A549 treated with ZK216348 at 1 μM for 4 hours (cell line): ENCODE results near the gene REEP2. TPM values are rescaled to one million over a fixed set of nuclear protein-coding genes. Genes with fewer than 3 reads are reported as not detected.

ENCODE experiments used
- total RNA-seq: library from RNA; stranded (reverse); fragments of 200-300 nt; extraction: Qiagen RNA extraction; gene quantifications from 5 replicates; pipeline ENCODE4 v1.2.3, GENCODE V29; 2022; ENCODE audit warnings: low read depth

REEP2 gene, protein sequence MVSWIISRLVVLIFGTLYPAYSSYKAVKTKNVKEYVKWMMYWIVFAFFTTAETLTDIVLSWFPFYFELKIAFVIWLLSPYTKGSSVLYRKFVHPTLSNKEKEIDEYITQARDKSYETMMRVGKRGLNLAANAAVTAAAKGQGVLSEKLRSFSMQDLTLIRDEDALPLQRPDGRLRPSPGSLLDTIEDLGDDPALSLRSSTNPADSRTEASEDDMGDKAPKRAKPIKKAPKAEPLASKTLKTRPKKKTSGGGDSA
- 6.1 to 8.2 TPM (median 6.8 TPM) in 5 replicates for total RNA-seq

DNA sequence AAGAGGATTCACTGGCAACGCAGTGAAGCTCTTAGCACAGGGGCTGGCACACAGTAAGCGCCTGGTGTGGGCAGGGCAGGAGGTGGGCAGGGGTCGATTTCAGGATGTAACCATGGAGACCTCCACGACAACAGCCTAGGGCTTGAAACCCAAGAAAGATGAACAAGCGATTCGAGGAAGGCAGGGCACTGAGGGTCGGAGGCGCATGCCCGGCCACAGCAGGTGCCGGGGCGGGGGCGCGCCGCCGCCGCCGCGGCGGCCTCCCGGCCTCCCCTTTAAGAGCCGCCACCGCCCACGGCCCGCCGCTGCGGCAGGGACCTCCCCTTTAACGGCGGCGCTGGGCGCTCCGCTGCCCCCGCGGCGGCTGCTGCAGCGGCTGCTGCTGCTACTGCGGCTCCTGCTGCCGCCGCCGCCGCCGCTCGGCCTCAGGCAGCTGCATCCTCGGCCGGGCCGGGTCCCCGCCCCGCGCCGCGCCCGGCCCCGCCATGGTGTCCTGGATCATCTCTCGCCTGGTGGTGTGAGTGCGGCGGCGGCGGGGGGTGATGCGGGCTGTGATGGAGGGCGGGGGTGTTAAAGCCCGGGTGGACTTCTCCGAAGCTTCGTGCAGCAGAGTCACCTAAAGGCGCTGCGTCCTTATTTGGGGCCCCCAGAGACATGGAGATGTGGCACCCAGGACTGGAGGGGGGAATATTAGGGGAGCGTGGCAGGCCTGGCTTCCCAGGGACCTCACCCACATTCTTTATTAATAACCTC lies at the start of gene REEP2:
Gene REEP2 (plus strand): TSS at position 334 of the 753 bp plus-strand sequence. CDS start 152 bp downstream, at position 486.

GRCh38 chr5:138465261-138466124 lies 26.6 kb downstream of the REEP2 start, which contains the start of gene EGR1:
EGR1 (plus strand) TSS chr5:138465479; CDS start chr5:138465762, 283 bp downstream.

Other genes starting within 250 kb of the REEP2 start
- gene CDC23, start 225.7 kb upstream of the REEP2 start, total RNA-seq: 21.4 to 34.1 TPM (median 27.0 TPM) in 5 replicates
- 0.11 TPM in 1 of 5 replicates, not detected in the others for gene GFRA3, start 164.4 kb upstream of the REEP2 start, total RNA-seq
- 10.3 to 13.5 TPM (median 10.6 TPM) in 5 replicates for gene CDC25C, start 107.3 kb upstream of the REEP2 start, total RNA-seq
- 15.2 to 22.0 TPM (median 21.2 TPM) in 5 replicates for gene FAM53C, start 100.8 kb upstream of the REEP2 start, total RNA-seq
- 40.6 to 45.8 TPM (median 42.9 TPM) in 5 replicates for gene KDM3B, start 86.4 kb upstream of the REEP2 start, total RNA-seq
- gene EGR1, start 26.4 kb downstream of the REEP2 start, total RNA-seq: 9.5 to 13.7 TPM (median 10.0 TPM) in 5 replicates
- 113 to 174 TPM (median 114 TPM) in 5 replicates for gene ETF1, start 104.2 kb downstream of the REEP2 start, total RNA-seq
- 320 to 364 TPM (median 347 TPM) in 5 replicates for gene HSPA9, start 136.3 kb downstream of the REEP2 start, total RNA-seq